ENCODE data around the gene CUL1. TPM values are rescaled to one million over a fixed set of nuclear protein-coding genes. Genes with fewer than 3 reads are reported as not detected.

Gene CUL1
- 26.9 and 58.0 TPM in 2 replicates for total RNA-seq

GRCh38 chr7:148698397-148699023, at the start of gene CUL1:
TSS of gene CUL1 (plus strand) at chr7:148698903. CDS start at chr7:148730123, 31,220 bp downstream.

Other genes with a start within 250 kb of the CUL1 start
- gene C7orf33, start 108.1 kb upstream of the CUL1 start, total RNA-seq: not detected in 2 replicates
- gene EZH2, start 185.4 kb downstream of the CUL1 start, total RNA-seq: 11.0 and 15.9 TPM in 2 replicates

Measured in bladder microvascular endothelial cell (primary cell).